GM18519 (cell line): Measurements from ENCODE around the gene MAP3K3.

Experiments
- ATAC-seq: cut with Tn5 transposase; IDR thresholded peaks from one replicate; pipeline ENCODE4 v1.9.1; 2021; ENCODE audit warnings: mild to moderate bottlenecking, moderate library complexity; ENCODE audit not compliant: unreplicated experiment, low FRiP score

Gene MAP3K3

GRCh38 chr17:63647936-63648335 lies 25.7 kb downstream of the MAP3K3 start:
- no peak for ATAC-seq

- ATAC-seq, result no peak
Measured at GRCh38 chr17:63649813-63650212, 27.6 kb downstream of the MAP3K3 start.

- no peak for ATAC-seq
Measured at GRCh38 chr17:63652106-63652505, 29.9 kb downstream of the MAP3K3 start.

- no peak for ATAC-seq
Measured at GRCh38 chr17:63653050-63653449, 30.8 kb downstream of the MAP3K3 start.

- ATAC-seq, result no peak
Measured at GRCh38 chr17:63657786-63658185, 35.6 kb downstream of the MAP3K3 start.

GRCh38 chr17:63658366-63658765 lies 36.1 kb downstream of the MAP3K3 start:
- ATAC-seq, result no peak

- no peak for ATAC-seq
Measured at GRCh38 chr17:63659850-63660249, 37.6 kb downstream of the MAP3K3 start.

GRCh38 chr17:63665527-63666214 lies 43.5 kb downstream of the MAP3K3 start:
- ATAC-seq, result no peak

- ATAC-seq, result no peak
Measured at GRCh38 chr17:63672856-63673255, 50.6 kb downstream of the MAP3K3 start.

- ATAC-seq, result no peak
Measured at GRCh38 chr17:63675231-63675606, 53.0 kb downstream of the MAP3K3 start.

GRCh38 chr17:63675607-63676546 lies 53.7 kb downstream of the MAP3K3 start:
- no peak for ATAC-seq

- no peak for ATAC-seq
Measured at GRCh38 chr17:63676584-63676983, 54.4 kb downstream of the MAP3K3 start.

GRCh38 chr17:63679214-63679613 lies 57.0 kb downstream of the MAP3K3 start:
- no peak for ATAC-seq

GRCh38 chr17:63680700-63681099 lies 58.5 kb downstream of the MAP3K3 start:
- ATAC-seq, result no peak

- no peak for ATAC-seq
Measured at GRCh38 chr17:63681530-63681929, 59.3 kb downstream of the MAP3K3 start.

GRCh38 chr17:63682441-63682840 lies 60.2 kb downstream of the MAP3K3 start:
- no peak for ATAC-seq

- no peak for ATAC-seq
Measured at GRCh38 chr17:63682981-63683380, 60.8 kb downstream of the MAP3K3 start.

- no peak for ATAC-seq
Measured at GRCh38 chr17:63685041-63685440, 62.8 kb downstream of the MAP3K3 start.

- ATAC-seq, result no peak
Measured at GRCh38 chr17:63685578-63685977, 63.4 kb downstream of the MAP3K3 start.

GRCh38 chr17:63686138-63686685 lies 64.0 kb downstream of the MAP3K3 start:
- no peak for ATAC-seq

- ATAC-seq, result no peak
Measured at GRCh38 chr17:63688396-63689020, 66.3 kb downstream of the MAP3K3 start.
